Osteoblast (primary cell): Measurements from ENCODE around the gene CNOT10. TPM values are rescaled to one million over a fixed set of nuclear protein-coding genes. Genes with fewer than 3 reads are reported as not detected.

ENCODE experiments used
- DNase-seq: peaks from one replicate; pipeline ENCODE4 v3.0.0; 2011; ENCODE audit warnings: low spot score, mixed read lengths; ENCODE audit not compliant: insufficient read length; ENCODE audit errors: missing footprints
- H2AFZ ChIP-seq: 2 replicates; pipeline ENCODE4 v1.6.0; 2011; ENCODE audit warnings: mild to moderate bottlenecking, low read length
- H3K27ac ChIP-seq: 2 replicates; pipeline ENCODE4 v1.5.1; 2011; ENCODE audit warnings: mild to moderate bottlenecking, low read depth, low read length, moderate library complexity
- H3K27me3 ChIP-seq: 2 replicates; pipeline ENCODE4 v1.6.0; 2012; ENCODE audit warnings: mild to moderate bottlenecking, control low read depth, inconsistent platforms, low read length, moderate library complexity; ENCODE audit not compliant: insufficient read depth
- H3K36me3 ChIP-seq: 2 replicates; pipeline ENCODE4 v1.5.1; 2011; ENCODE audit warnings: mild to moderate bottlenecking, low read length, control low read depth, moderate library complexity; ENCODE audit not compliant: insufficient read depth
- H3K4me1 ChIP-seq: 2 replicates; pipeline ENCODE4 v1.5.1; 2011; ENCODE audit warnings: mild to moderate bottlenecking, low read length, control low read depth, moderate library complexity; ENCODE audit not compliant: insufficient read depth
- H3K4me2 ChIP-seq: 2 replicates; pipeline ENCODE4 v1.6.0; 2011; ENCODE audit warnings: mild to moderate bottlenecking, low read length; ENCODE audit not compliant: insufficient read depth
- H3K4me3 ChIP-seq: fragments of 200-600 bp; sonication (generic); 3 replicates; pipeline ENCODE4 v1.5.1; 2012; ENCODE audit warnings: mild to moderate bottlenecking, low read length, inconsistent platforms; ENCODE audit not compliant: insufficient read depth
- H3K79me2 ChIP-seq: 2 replicates; pipeline ENCODE4 v1.6.0; 2012; ENCODE audit warnings: mild to moderate bottlenecking, low read length, control low read depth, inconsistent platforms; ENCODE audit not compliant: insufficient read depth
- H3K9me3 ChIP-seq: 2 replicates; pipeline ENCODE4 v1.5.1; 2011; ENCODE audit warnings: low read depth, low read length, control low read depth
- H4K20me1 ChIP-seq: 2 replicates; pipeline ENCODE4 v1.6.0; 2012; ENCODE audit warnings: mild to moderate bottlenecking, low read length, control low read depth; ENCODE audit not compliant: insufficient read depth
- CTCF ChIP-seq: IDR thresholded peaks from 2 replicates; pipeline ENCODE4 v1.5.1; 2011; ENCODE audit warnings: mild to moderate bottlenecking, low read depth, low read length, moderate library complexity; ENCODE audit errors: extremely low read depth
- total RNA-seq: library from RNA; depleted of rRNA; stranded (reverse); fragments of >200 nt; gene quantifications from 2 replicates; pipeline ENCODE4 v1.2.3, GENCODE V29; 2012

Gene CNOT10
- total RNA-seq: 34.5 and 36.9 TPM in 2 replicates

GRCh38 chr3:32684800-32685542, at the start of gene CNOT10:
Gene CNOT10, plus strand, starts transcription at chr3:32685188. Its CDS starts 273 bp downstream, at chr3:32685461.
- Histone ChIP-seq H4K20me1 (no peaks in the 10 kb centered on the region), H3K27ac (peak within 1 kb of the TSS; percentile 93), H3K27me3 (no peaks in the 10 kb centered on the region), H3K9me3 (no peaks in the 10 kb centered on the region), H2AFZ (peak within 1 kb of the TSS; percentile 99), H3K4me3 (peak within 1 kb of the TSS; percentile 90), H3K4me2 (peak within 1 kb of the TSS; percentile 94), H3K4me1 (peaks cover 14% of the 10 kb centered on the region), H3K36me3 (no peaks in the 10 kb centered on the region), H3K79me2 (peaks cover 41% of the 10 kb centered on the region)
- peak; percentile 96 for DNase-seq
- TF ChIP-seq CTCF: peak; percentile 6

DNA sequence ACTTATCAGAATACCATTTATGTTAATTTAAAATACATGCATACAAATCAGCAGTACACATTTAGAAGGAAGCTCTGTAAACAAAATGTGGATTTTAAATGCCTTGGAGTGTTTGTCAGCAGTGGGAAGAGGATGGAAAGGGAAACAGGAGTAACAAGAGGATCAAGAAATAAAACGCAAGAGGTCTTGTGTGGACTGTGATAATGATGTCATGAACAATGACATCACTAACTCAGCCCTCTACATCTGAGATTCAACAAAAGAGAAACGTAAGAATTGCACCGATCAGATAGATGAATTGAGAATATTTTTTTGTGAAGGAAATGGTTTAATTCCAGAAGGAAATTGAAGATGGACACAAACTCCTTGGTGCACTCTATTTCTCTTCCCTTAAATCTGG, 44.0 kb upstream of the CNOT10 start:
- Histone ChIP-seq H4K20me1 (no peaks in the 10 kb centered on the region), H3K4me2 (no peak overlapping the region), H3K79me2 (no peaks in the 10 kb centered on the region), H3K27ac (no peak overlapping the region), H3K4me3 (no peak overlapping the region), H3K36me3 (no peaks in the 10 kb centered on the region), H3K9me3 (no peaks in the 10 kb centered on the region), H3K27me3 (peaks cover 3% of the 10 kb centered on the region), H3K4me1 (no peaks in the 10 kb centered on the region), H2AFZ (no peak overlapping the region)
- DNase-seq: no peak
- no peak for TF ChIP-seq CTCF

GRCh38 chr3:32641356-32641755, 43.6 kb upstream of the CNOT10 start:
- Histone ChIP-seq H3K9me3 (no peaks in the 10 kb centered on the region), H3K36me3 (no peaks in the 10 kb centered on the region), H3K4me1 (no peaks in the 10 kb centered on the region), H3K4me3 (no peak overlapping the region), H4K20me1 (no peaks in the 10 kb centered on the region), H3K4me2 (no peak overlapping the region), H3K27me3 (peaks cover 3% of the 10 kb centered on the region), H3K79me2 (no peaks in the 10 kb centered on the region), H3K27ac (no peak overlapping the region), H2AFZ (no peak overlapping the region)
- TF ChIP-seq CTCF: no peak
- no peak for DNase-seq

DNA sequence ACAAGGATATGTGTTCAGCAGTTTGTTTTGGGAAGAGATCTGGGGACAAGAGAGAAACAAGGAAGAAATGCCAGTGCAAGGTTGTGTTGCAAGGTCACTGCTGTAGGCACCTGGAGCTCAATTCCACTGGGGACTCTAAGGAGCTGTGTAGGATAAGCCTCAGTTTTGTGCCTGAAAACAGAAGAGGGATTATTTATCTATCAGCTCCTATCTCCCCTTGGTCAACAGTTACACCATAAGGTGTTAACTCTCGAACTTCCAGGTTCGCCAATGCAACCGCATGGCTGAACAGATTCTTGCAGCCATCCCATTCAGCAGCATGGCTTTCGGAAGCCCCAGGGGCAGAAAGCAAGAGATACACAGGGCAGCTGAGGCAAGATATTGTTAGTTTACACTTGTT, 41.6 kb upstream of the CNOT10 start:
- H3K27ac ChIP-seq: no peak overlapping the region
- no peaks in the 10 kb centered on the region for H4K20me1 ChIP-seq
- H3K4me2 ChIP-seq: no peak overlapping the region
- H3K36me3 ChIP-seq: no peaks in the 10 kb centered on the region
- DNase-seq: no peak
- TF ChIP-seq CTCF: no peak
- H3K27me3 ChIP-seq: peaks cover 3% of the 10 kb centered on the region
- no peaks in the 10 kb centered on the region for H3K79me2 ChIP-seq
- no peaks in the 10 kb centered on the region for H3K4me1 ChIP-seq
- H3K4me3 ChIP-seq: no peak overlapping the region
- no peaks in the 10 kb centered on the region for H3K9me3 ChIP-seq
- H2AFZ ChIP-seq: no peak overlapping the region
